NCI-H2171 (cell line): ENCODE data around the gene CASP4.
"Not testable (repeated sequence)": the region's sequence is repeated elsewhere in the genome, so short reads cannot be mapped to it uniquely, and the experiment has no call there.

Source experiments
- DNase-seq: peaks from one replicate; lab custom pipeline; 2025; lab: John Stamatoyannopoulos, UW

Gene CASP4

GRCh38 chr11:104968355-104968855 is at the start of gene CASP4:
Gene CASP4, minus strand, starts transcription at chr11:104968574. Its CDS starts 49 bp downstream, at chr11:104968525.
- no peak for DNase-seq

GRCh38 chr11:105007463-105007862 is 39.1 kb upstream of the CASP4 start:
- DNase-seq = no peak

- no peak for DNase-seq
Measured at GRCh38 chr11:105005451-105005845, 37.1 kb upstream of the CASP4 start.

GRCh38 chr11:105004021-105004420 is 35.6 kb upstream of the CASP4 start:
- DNase-seq = no peak

- DNase-seq = no peak
Measured at GRCh38 chr11:105003151-105003550, 34.8 kb upstream of the CASP4 start.

GRCh38 chr11:105000797-105001196 is 32.4 kb upstream of the CASP4 start:
- no peak for DNase-seq

- DNase-seq = no peak
Measured at GRCh38 chr11:105000167-105000566, 31.8 kb upstream of the CASP4 start.

GRCh38 chr11:104999721-105000120 is 31.3 kb upstream of the CASP4 start:
- no peak for DNase-seq

- no peak for DNase-seq
Measured at GRCh38 chr11:104997288-104997687, 28.9 kb upstream of the CASP4 start.

GRCh38 chr11:104995001-104995408 is 26.6 kb upstream of the CASP4 start:
- no peak for DNase-seq

GRCh38 chr11:104992781-104993180 is 24.4 kb upstream of the CASP4 start:
- DNase-seq = no peak

- no peak for DNase-seq
Measured at GRCh38 chr11:104991994-104992393, 23.6 kb upstream of the CASP4 start.

- DNase-seq = no peak
Measured at GRCh38 chr11:104984808-104985207, 16.4 kb upstream of the CASP4 start.

GRCh38 chr11:104979839-104980238 is 11.5 kb upstream of the CASP4 start:
- DNase-seq = no peak

- no peak for DNase-seq
Measured at GRCh38 chr11:104973616-104974015, 5.2 kb upstream of the CASP4 start.

- not testable (repeated sequence) for DNase-seq
Measured at GRCh38 chr11:104972924-104973323, 4.5 kb upstream of the CASP4 start.

- DNase-seq = no peak
Measured at GRCh38 chr11:104970756-104971155, 2.4 kb upstream of the CASP4 start.

GRCh38 chr11:104968856-104969776 is 742 bp upstream of the CASP4 start:
- DNase-seq = no peak

GRCh38 chr11:104967534-104968354 is 630 bp downstream of the CASP4 start:
- DNase-seq = no peak

GRCh38 chr11:104965735-104966134 is 2.6 kb downstream of the CASP4 start:
- DNase-seq = no peak

GRCh38 chr11:104964247-104964646 is 4.1 kb downstream of the CASP4 start:
- DNase-seq = no peak

- no peak for DNase-seq
Measured at GRCh38 chr11:104962852-104963251, 5.5 kb downstream of the CASP4 start.

- DNase-seq = no peak
Measured at GRCh38 chr11:104957280-104957679, 11.1 kb downstream of the CASP4 start.
